Endothelial cell of umbilical vein (primary cell): Measurements from ENCODE around the gene PRUNE2.

Experiments used
- EZH2 ChIP-seq: IDR thresholded peaks from 2 replicates; pipeline ENCODE4 v1.6.1; 2012; ENCODE audit warnings: borderline replicate concordance, low read depth, mild to moderate bottlenecking, moderate library complexity, low read length, inconsistent platforms; ENCODE audit not compliant: severe bottlenecking
- FOS ChIP-seq: IDR thresholded peaks from 2 replicates; pipeline ENCODE4 v1.6.1; 2011; ENCODE audit warnings: mild to moderate bottlenecking, low read length, moderate library complexity, borderline replicate concordance; ENCODE audit not compliant: insufficient read depth
- GATA2 ChIP-seq: IDR thresholded peaks from 2 replicates; pipeline ENCODE4 v1.7.0; 2011; ENCODE audit warnings: low read depth, mild to moderate bottlenecking, moderate library complexity, mixed read lengths, low read length; ENCODE audit not compliant: insufficient read length, insufficient read depth
- JUN ChIP-seq: IDR thresholded peaks from 2 replicates; pipeline ENCODE4 v1.6.1; 2011; ENCODE audit warnings: borderline replicate concordance, low read depth; ENCODE audit not compliant: insufficient read length, insufficient read depth
- MYC ChIP-seq: IDR thresholded peaks from one replicate; pipeline ENCODE4 v1.6.1; 2011; ENCODE audit warnings: mild to moderate bottlenecking, low read depth, low read length
- POLR2A ChIP-seq: IDR thresholded peaks from 2 replicates; pipeline ENCODE4 v1.6.1; 2012; ENCODE audit warnings: low read depth, mild to moderate bottlenecking, control low read depth, low read length
- POLR2AphosphoS5 ChIP-seq: IDR thresholded peaks from 2 replicates; pipeline ENCODE4 v1.6.1; 2012; ENCODE audit warnings: low read depth, mild to moderate bottlenecking, control low read depth, low read length, moderate library complexity; ENCODE audit not compliant: insufficient read depth
- TF ChIP-seq, protein P1 (sequence below), 2 donors: IDR thresholded peaks; 1 replicate in 1 of 2; 2 replicates in 1 of 2; pipeline ENCODE4 v1.5.1; 2011; ENCODE audit warnings: low read length in 2 of 2, mild to moderate bottlenecking in 2 of 2, moderate library complexity in 2 of 2, control low read depth in 1 of 2, inconsistent platforms in 1 of 2, low read depth in 1 of 2; ENCODE audit not compliant: insufficient read depth in 1 of 2; ENCODE audit errors: extremely low read depth in 1 of 2
- TF ChIP-seq, protein P2 (sequence below): IDR thresholded peaks from 2 replicates; pipeline ENCODE4 v1.6.1; 2011; ENCODE audit not compliant: insufficient read depth, insufficient read length

DNA sequence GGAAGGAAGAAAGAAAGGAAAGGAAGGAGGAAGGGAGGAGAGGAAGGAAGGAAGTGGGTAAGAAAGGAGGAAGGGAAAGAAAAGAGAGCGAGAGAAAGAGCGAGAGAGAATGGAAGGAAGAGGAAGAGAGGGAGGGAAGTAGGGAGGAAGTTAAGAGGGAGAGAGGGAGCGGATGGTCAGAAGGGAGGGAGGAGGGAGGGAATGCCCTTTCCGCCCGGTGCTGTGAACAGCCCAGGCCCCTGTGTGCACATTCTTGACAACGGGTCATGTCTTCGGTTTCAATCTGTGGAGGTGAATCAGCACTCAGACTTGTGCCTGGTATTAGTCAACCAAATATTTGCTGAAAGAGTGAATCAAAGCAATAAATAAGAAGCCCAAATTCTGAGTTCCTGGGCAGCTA lies 39.2 kb downstream of the PRUNE2 start:
- no peak for TF ChIP-seq POLR2A
- TF ChIP-seq, protein P1, sequence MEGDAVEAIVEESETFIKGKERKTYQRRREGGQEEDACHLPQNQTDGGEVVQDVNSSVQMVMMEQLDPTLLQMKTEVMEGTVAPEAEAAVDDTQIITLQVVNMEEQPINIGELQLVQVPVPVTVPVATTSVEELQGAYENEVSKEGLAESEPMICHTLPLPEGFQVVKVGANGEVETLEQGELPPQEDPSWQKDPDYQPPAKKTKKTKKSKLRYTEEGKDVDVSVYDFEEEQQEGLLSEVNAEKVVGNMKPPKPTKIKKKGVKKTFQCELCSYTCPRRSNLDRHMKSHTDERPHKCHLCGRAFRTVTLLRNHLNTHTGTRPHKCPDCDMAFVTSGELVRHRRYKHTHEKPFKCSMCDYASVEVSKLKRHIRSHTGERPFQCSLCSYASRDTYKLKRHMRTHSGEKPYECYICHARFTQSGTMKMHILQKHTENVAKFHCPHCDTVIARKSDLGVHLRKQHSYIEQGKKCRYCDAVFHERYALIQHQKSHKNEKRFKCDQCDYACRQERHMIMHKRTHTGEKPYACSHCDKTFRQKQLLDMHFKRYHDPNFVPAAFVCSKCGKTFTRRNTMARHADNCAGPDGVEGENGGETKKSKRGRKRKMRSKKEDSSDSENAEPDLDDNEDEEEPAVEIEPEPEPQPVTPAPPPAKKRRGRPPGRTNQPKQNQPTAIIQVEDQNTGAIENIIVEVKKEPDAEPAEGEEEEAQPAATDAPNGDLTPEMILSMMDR (IDR thresholded peaks at IDR 0.05; ENCODE audit: extremely low read depth in 1 of 2, insufficient read depth in 1 of 2, low read depth in 1 of 2, low read length in 2 of 2) = no peak
- no peak for TF ChIP-seq POLR2AphosphoS5
- TF ChIP-seq EZH2 = no peak
- TF ChIP-seq GATA2 = no peak
- TF ChIP-seq FOS = no peak
- no peak for TF ChIP-seq JUN
- TF ChIP-seq, protein P2, sequence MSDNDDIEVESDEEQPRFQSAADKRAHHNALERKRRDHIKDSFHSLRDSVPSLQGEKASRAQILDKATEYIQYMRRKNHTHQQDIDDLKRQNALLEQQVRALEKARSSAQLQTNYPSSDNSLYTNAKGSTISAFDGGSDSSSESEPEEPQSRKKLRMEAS = no peak
- TF ChIP-seq MYC = no peak
